OCI-LY7 (cell line): ENCODE data around the gene RSBN1L.

ENCODE experiments used
- CTCF ChIP-seq: fragments of 200-600 bp; sonication (generic); conservative IDR thresholded peaks from 2 replicates; pipeline ENCODE4 v1.5.1; 2014; ENCODE audit warnings: mild to moderate bottlenecking, antibody characterized with exemption, low read length, moderate library complexity, mixed read lengths
- EZH2phosphoT487 ChIP-seq: fragments of 200-600 bp; sonication (generic); IDR thresholded peaks from 2 replicates; pipeline ENCODE4 v1.6.1; 2018; ENCODE audit warnings: low read depth, borderline replicate concordance, mild to moderate bottlenecking, mixed run types, antibody characterized with exemption, low read length, moderate library complexity, mixed read lengths

- TF ChIP-seq CTCF (no peak), EZH2phosphoT487 (no peak)
These were observed 13.8 kb downstream of the RSBN1L start for GRCh38 chr7:77710067-77710466.
